ENCODE results near the gene ZFAND6.

DNA sequence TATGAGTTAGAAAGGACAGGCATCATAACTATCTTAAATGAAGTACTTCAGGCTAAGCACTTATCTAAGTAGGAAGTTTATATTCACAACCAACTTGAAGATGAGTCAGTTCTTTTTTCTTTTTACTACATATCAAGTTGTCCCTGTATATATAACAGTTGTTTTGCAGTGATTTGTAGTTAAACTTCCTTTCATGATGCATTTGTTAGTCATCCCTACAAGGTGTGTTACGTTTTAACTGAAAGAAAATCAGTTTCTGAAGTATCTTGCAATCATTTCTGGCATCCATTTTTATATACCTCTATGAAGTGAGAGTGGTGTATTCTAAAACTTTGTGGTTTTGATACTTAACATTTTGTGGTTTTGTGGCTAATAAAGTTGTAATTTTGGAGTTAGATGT, 46.1 kb downstream of the ZFAND6 start:
- TF ChIP-seq, protein P1, sequence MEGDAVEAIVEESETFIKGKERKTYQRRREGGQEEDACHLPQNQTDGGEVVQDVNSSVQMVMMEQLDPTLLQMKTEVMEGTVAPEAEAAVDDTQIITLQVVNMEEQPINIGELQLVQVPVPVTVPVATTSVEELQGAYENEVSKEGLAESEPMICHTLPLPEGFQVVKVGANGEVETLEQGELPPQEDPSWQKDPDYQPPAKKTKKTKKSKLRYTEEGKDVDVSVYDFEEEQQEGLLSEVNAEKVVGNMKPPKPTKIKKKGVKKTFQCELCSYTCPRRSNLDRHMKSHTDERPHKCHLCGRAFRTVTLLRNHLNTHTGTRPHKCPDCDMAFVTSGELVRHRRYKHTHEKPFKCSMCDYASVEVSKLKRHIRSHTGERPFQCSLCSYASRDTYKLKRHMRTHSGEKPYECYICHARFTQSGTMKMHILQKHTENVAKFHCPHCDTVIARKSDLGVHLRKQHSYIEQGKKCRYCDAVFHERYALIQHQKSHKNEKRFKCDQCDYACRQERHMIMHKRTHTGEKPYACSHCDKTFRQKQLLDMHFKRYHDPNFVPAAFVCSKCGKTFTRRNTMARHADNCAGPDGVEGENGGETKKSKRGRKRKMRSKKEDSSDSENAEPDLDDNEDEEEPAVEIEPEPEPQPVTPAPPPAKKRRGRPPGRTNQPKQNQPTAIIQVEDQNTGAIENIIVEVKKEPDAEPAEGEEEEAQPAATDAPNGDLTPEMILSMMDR (IDR thresholded peaks at IDR 0.05; ENCODE audit: low read depth, low read length, poor library complexity, severe bottlenecking), result no peak
- TF ChIP-seq EZH2phosphoT487 (IDR thresholded peaks at IDR 0.05; ENCODE audit: borderline replicate concordance, low read length), result no peak
